Astrocyte of the cerebellum (primary cell): ENCODE results near the gene RFESD.

Experiments
- DNase-seq: peaks from one replicate; pipeline ENCODE4 v3.0.0-alpha.2; 2011; ENCODE audit warnings: low read depth
- H3K4me3 ChIP-seq: 2 replicates; pipeline ENCODE4 v1.5.1; 2011; ENCODE audit warnings: mild to moderate bottlenecking, low read depth, low read length, moderate library complexity
- in situ Hi-C: cut with HindIII; loops from 2 replicates; pipeline ENCODE4 v1.10.0; 2017; ENCODE audit warnings: low sequenced_read_pairs
- TF ChIP-seq, protein P1 (sequence below): IDR thresholded peaks from 2 replicates; pipeline ENCODE4 v1.5.1; 2012; ENCODE audit warnings: low read length, low read depth, moderate library complexity, mild to moderate bottlenecking; ENCODE audit errors: missing control alignments

RFESD gene

DNA sequence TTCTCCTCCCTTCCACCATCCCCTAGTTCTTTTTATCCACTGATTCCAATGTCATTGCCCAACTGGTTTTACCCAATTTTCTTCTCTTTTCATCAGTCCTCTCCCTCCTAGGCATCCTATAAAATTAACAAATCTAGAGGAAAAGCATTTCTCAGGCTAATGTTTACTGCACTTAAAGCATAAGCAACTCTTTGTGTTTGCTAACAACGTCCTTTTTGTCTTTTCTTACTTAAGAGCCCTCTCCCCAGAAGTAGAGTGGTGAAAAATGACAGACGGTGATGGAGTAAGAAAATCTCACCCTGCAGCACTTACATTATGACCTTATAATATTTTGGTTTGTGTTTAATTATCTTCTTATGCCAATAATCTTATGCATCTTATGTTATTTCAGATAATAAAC is 37.8 kb downstream of the RFESD start:
- DNase-seq: no peak
- TF ChIP-seq, protein P1, sequence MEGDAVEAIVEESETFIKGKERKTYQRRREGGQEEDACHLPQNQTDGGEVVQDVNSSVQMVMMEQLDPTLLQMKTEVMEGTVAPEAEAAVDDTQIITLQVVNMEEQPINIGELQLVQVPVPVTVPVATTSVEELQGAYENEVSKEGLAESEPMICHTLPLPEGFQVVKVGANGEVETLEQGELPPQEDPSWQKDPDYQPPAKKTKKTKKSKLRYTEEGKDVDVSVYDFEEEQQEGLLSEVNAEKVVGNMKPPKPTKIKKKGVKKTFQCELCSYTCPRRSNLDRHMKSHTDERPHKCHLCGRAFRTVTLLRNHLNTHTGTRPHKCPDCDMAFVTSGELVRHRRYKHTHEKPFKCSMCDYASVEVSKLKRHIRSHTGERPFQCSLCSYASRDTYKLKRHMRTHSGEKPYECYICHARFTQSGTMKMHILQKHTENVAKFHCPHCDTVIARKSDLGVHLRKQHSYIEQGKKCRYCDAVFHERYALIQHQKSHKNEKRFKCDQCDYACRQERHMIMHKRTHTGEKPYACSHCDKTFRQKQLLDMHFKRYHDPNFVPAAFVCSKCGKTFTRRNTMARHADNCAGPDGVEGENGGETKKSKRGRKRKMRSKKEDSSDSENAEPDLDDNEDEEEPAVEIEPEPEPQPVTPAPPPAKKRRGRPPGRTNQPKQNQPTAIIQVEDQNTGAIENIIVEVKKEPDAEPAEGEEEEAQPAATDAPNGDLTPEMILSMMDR: no peak
- in situ Hi-C loops: no loop called here
- H3K4me3 ChIP-seq: no peak overlapping the region

DNA sequence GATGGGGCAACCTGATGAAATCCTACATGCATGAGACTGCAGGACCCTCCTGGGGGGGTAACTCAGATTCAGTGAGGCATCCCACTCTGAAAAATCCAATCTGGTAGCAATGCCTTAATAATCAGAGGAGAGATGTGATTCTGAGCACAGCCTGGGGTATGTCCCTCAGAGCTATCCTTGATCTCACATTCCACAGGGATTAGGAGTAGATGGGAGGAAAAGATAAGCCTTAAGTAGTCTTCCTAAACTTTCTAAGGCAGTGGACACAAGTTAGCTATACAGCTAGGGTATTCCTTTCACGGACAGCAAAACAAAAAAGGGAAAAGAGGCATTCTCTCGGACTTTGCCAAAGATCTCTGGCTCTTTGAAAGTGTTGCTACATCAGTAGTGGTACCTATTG is 40.1 kb downstream of the RFESD start:
- DNase-seq: no peak
- no peak overlapping the region for H3K4me3 ChIP-seq
- TF ChIP-seq, protein P1: no peak
- in situ Hi-C loops: no loop called here

- in situ Hi-C loops: no loop called here
- no peak for DNase-seq
- TF ChIP-seq, protein P1: no peak
- no peak overlapping the region for H3K4me3 ChIP-seq
These were observed 43.1 kb downstream of the RFESD start for GRCh38 chr5:95689680-95690079.

GRCh38 chr5:95690333-95690732 is 43.8 kb downstream of the RFESD start:
- in situ Hi-C loops: no loop called here
- no peak overlapping the region for H3K4me3 ChIP-seq
- TF ChIP-seq, protein P1: no peak
- DNase-seq: no peak

DNA sequence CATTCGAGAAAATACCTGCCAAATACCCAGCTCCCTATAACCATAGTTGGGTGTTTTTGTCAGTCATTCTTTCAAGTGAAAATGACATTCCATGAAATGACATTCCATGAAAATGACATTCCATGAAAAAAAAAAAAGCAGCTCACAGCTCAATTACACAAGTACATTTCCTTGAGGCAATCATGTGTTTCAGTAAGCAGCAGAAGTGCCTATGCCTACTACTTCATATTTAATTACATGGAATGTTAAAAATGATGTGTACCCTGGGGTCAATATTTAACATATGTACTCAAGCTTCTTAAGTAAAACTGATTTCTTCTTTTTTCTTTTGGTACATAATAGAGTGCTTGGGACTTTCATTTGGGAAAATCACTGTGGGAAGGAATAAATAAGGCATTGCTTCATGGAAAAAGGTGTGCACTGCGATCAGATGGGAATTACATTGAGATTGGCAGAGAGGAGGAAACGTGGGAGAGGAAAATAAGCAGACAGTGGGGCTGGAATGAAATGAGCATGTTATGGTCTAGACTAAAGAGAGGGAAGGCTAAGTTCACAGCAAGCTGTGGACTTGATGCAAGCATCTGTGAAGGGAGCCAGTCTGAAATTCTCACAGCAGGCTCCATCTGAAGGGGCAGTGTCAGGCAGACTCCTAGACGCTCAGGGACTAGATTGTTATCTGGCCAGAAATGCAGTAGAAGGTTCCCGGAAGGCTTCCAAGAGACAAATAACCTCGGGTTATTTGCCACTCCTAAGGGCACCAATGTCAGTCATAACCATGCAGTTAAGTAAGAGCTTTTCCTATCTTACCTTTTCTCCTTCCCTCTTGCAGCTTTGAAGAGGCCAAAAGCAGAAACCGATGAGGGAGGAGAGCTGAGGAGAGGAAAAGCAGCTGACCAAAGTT is 51.5 kb downstream of the RFESD start:
- DNase-seq: no peak
- TF ChIP-seq, protein P1: no peak
- in situ Hi-C loops: no loop called here
- H3K4me3 ChIP-seq: no peak overlapping the region

- no peak overlapping the region for H3K4me3 ChIP-seq
- in situ Hi-C loops: no loop called here
- DNase-seq: no peak
- TF ChIP-seq, protein P1: no peak
These were observed 52.8 kb downstream of the RFESD start for GRCh38 chr5:95699337-95699736.
